Ovary (tissue), 9 donors: Measurements from ENCODE around the gene NAGLU. TPM values are rescaled to one million over a fixed set of nuclear protein-coding genes. Genes with fewer than 3 reads are reported as not detected.

Experiments used
- DNase-seq, 5 donors: peaks; one replicate each; pipeline ENCODE4 v3.0.0-alpha.2; 2019 to 2020
- H3K27ac ChIP-seq, 2 donors: fragments of 200-600 bp; one replicate each; pipeline versions ENCODE4 v1.5.1 to v1.8.0; 2019 to 2022
- H3K27me3 ChIP-seq: fragments of 200-600 bp; one replicate; pipeline ENCODE4 v1.8.0; 2022
- H3K36me3 ChIP-seq: fragments of 200-600 bp; sonication (generic); one replicate; pipeline ENCODE4 v1.5.1; 2019
- H3K4me1 ChIP-seq: one replicate; pipeline ENCODE4 v1.8.1; 2013; ENCODE audit warnings: mild to moderate bottlenecking, moderate library complexity; ENCODE audit not compliant: insufficient read depth
- H3K4me3 ChIP-seq: fragments of 200-600 bp; sonication (generic); one replicate; pipeline ENCODE4 v1.5.1; 2017
- H3K9me3 ChIP-seq, 2 donors: fragments of 200-600 bp in 1 of 2; sonication (generic) in 1 of 2; one replicate each; pipeline versions ENCODE4 v1.5.1 to v1.8.1; 2013 to 2019; ENCODE audit warnings: mild to moderate bottlenecking in 1 of 2, moderate library complexity in 1 of 2
- CTCF ChIP-seq, 3 donors: fragments of 450-650 bp in 2 of 3; fragments of 200-600 bp in 1 of 3; IDR thresholded peaks; one replicate each; pipeline versions ENCODE4 v1.5.1 to v1.8.0; 2016 to 2022; ENCODE audit warnings: antibody characterized with exemption in 3 of 3, mild to moderate bottlenecking in 1 of 3
- EP300 ChIP-seq: sonication (generic); formaldehyde crosslinking; IDR thresholded peaks from one replicate; pipeline ENCODE4 v1.6.1; 2017; ENCODE audit warnings: antibody characterized with exemption
- POLR2A ChIP-seq: fragments of 450-650 bp; IDR thresholded peaks from one replicate; pipeline ENCODE4 v1.6.1; 2017; ENCODE audit warnings: antibody characterized with exemption, mild to moderate bottlenecking, moderate library complexity
- WGBS, 3 donors: extraction: QIAGEN DNeasy Blood & Tissue Kit in 1 of 3; methylation state at CpG; one replicate each; pipeline versions ENCODE4 v1.1.5 to v1.1.7; 2013 to 2017; 5-methylcytosine and 5-hydroxymethylcytosine counted together
- intact Hi-C, 4 donors: fragments of 100-400 bp; cut with DNase I; formaldehyde crosslinking; loops; one replicate each; pipeline versions ENCODE4 v1.11.0 to v1.15.1; 2022 to 2023
- polyA plus RNA-seq, 2 donors: library from polyadenylated mRNA; stranded (reverse); fragments of 200-250 nt in 1 of 2; fragments of 350-450 nt in 1 of 2; fragmentation: Illumina TruSeq in 1 of 2; extraction: RNeasy Lipid Tissue Mini Kit (QIAGEN cat#74804) in 1 of 2; gene quantifications; one replicate each; pipeline ENCODE4 v1.2.3, GENCODE V29; 2013 to 2014
- total RNA-seq, 7 donors: library from RNA; depleted of rRNA in 2 of 7; stranded (reverse); fragments of >200 nt in 2 of 7; fragmentation: NEBNext Ultra II Directional in 3 of 7; extraction: Animal tissue kit (Norgen Biotek cat#: 25700) in 3 of 7; gene quantifications; one replicate each; pipeline versions ENCODE4 v1.1.0 to v1.2.4, GENCODE V29; 2016 to 2023
- donor health status: DM: no; HTN: no; CAD: no; lungs with moderate emphysema.
- donor health status: DM: no; HTN: no; CAD: no.
- donor health status: Bipolar disorder and iron deficiency.
- donor health status: DM: yes; HTN: yes; CAD: no.
- donor health status: DM: no; HTN: no; CAD: no.
- donor health status: DM: yes; HTN: yes; CAD: no.

The NAGLU gene
- total and polyA plus RNA-seq, 9 donors: 9.7 to 49.6 (median 40.0) TPM

GRCh38 chr17:42502091-42502490 is 34.0 kb upstream of the NAGLU start:
- no peaks in the 10 kb centered on the region for H3K9me3 ChIP-seq
- H3K36me3 ChIP-seq: no peaks in the 10 kb centered on the region
- intact Hi-C loops: no loop called here
- no peak overlapping the region for H3K4me3 ChIP-seq
- WGBS, 3 donors: 88 to 92% (median 89%) methylated on average over 5 of the region's 5 CpGs
- TF ChIP-seq EP300: no peak
- no peak for TF ChIP-seq CTCF (IDR thresholded peaks at IDR 0.05)
- TF ChIP-seq POLR2A: no peak
- DNase-seq: no peak
- no peaks in the 10 kb centered on the region for H3K4me1 ChIP-seq
- H3K27ac ChIP-seq: no peak overlapping the region
- no peaks in the 10 kb centered on the region for H3K27me3 ChIP-seq

- 94 to 100% (median 97%) methylated on average over 1 of the region's 1 CpG for WGBS, 3 donors
- H3K27me3 ChIP-seq: no peaks in the 10 kb centered on the region
- intact Hi-C loops: no loop called here
- H3K9me3 ChIP-seq: no peaks in the 10 kb centered on the region
- no peaks in the 10 kb centered on the region for H3K4me1 ChIP-seq
- no peak overlapping the region for H3K4me3 ChIP-seq
- H3K27ac ChIP-seq: no peak overlapping the region
- TF ChIP-seq CTCF (IDR thresholded peaks at IDR 0.05): no peak
- no peak for TF ChIP-seq POLR2A
- no peak for TF ChIP-seq EP300
- DNase-seq: no peak
- no peaks in the 10 kb centered on the region for H3K36me3 ChIP-seq
These were observed 33.1 kb upstream of the NAGLU start for GRCh38 chr17:42502926-42503325.

GRCh38 chr17:42507671-42508070 is 28.4 kb upstream of the NAGLU start:
- H3K27me3 ChIP-seq: no peaks in the 10 kb centered on the region
- 86 to 96% (median 89%) methylated on average over 4 of the region's 4 CpGs for WGBS, 3 donors
- no peak for DNase-seq
- H3K4me1 ChIP-seq: peaks cover 11% of the 10 kb centered on the region
- intact Hi-C loops: no loop called here
- H3K36me3 ChIP-seq: no peaks in the 10 kb centered on the region
- no peak for TF ChIP-seq CTCF (IDR thresholded peaks at IDR 0.05)
- TF ChIP-seq POLR2A: no peak
- TF ChIP-seq EP300: no peak
- no peak overlapping the region for H3K4me3 ChIP-seq
- no peaks in the 10 kb centered on the region for H3K9me3 ChIP-seq
- no peak overlapping the region for H3K27ac ChIP-seq

- H3K27me3 ChIP-seq: no peaks in the 10 kb centered on the region
- H3K4me1 ChIP-seq: peaks cover 16% of the 10 kb centered on the region
- intact Hi-C loops: no loop called here
- no peak for DNase-seq
- H3K4me3 ChIP-seq: no peak overlapping the region
- 78 to 80% (median 79%) methylated on average over 12 of the region's 12 CpGs for WGBS, 3 donors
- no peaks in the 10 kb centered on the region for H3K9me3 ChIP-seq
- TF ChIP-seq CTCF (IDR thresholded peaks at IDR 0.05): no peak
- no peak for TF ChIP-seq POLR2A
- no peak for TF ChIP-seq EP300
- no peaks in the 10 kb centered on the region for H3K36me3 ChIP-seq
- no peak overlapping the region for H3K27ac ChIP-seq
These were observed 27.4 kb upstream of the NAGLU start for GRCh38 chr17:42508426-42509165.
